CD4-positive, alpha-beta T cell treated with Interleukin-10 for 1 hour (primary cell): ENCODE measurements around the gene NEU1.

Source experiments
- DNase-seq: peaks from one replicate; pipeline ENCODE4 v3.0.0-alpha.2; 2020

The NEU1 gene

DNA sequence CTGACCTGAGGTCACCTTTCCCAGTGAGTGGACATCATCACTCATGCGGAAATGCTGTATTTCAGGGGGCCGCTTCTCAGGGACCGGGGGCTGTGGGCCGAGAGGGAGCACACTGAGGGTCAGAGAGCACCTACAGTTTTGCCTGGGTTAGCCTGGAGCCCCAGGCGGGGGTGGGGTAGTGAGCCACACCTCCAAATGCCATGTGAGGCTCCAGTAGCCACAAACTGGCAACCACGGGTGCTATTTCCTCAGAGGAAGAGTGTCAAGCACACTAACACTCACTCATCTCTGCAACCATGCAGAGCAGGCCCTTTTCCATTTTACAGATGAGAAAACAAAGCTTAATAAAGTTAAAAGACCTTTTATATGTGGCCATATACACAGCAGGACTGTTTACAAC lies 30.2 kb upstream of the NEU1 start:
- no peak for DNase-seq

DNA sequence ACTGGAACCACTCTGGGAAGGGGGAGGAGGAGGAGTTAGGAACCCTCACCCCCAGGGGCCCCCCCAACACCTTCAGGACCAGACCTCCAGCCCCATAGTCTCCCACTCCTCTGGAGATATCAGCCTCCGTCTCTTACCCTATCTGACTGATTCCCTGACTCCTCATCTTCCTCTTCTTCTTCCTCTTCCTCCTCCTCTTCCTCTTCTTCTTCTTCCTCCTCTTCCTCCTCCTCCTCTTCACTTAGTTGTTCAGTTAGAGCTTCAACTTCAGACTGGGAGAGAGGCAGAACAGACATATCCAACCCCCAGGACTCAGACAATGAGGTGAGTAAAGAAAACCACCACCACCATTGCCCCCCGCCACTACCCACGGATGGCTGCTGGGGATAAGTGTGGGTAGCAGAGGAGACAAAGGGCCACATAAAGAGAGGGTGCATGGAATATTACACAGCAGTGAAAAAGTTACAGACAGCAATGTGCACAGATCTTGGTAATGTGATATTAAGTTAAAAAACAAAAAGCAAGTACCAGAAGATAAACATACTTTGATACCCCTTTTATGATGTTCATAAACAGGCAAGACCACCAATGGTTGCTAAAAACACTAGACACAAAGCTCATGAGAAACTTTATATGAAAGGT lies 26.8 kb upstream of the NEU1 start:
- no peak for DNase-seq

DNA sequence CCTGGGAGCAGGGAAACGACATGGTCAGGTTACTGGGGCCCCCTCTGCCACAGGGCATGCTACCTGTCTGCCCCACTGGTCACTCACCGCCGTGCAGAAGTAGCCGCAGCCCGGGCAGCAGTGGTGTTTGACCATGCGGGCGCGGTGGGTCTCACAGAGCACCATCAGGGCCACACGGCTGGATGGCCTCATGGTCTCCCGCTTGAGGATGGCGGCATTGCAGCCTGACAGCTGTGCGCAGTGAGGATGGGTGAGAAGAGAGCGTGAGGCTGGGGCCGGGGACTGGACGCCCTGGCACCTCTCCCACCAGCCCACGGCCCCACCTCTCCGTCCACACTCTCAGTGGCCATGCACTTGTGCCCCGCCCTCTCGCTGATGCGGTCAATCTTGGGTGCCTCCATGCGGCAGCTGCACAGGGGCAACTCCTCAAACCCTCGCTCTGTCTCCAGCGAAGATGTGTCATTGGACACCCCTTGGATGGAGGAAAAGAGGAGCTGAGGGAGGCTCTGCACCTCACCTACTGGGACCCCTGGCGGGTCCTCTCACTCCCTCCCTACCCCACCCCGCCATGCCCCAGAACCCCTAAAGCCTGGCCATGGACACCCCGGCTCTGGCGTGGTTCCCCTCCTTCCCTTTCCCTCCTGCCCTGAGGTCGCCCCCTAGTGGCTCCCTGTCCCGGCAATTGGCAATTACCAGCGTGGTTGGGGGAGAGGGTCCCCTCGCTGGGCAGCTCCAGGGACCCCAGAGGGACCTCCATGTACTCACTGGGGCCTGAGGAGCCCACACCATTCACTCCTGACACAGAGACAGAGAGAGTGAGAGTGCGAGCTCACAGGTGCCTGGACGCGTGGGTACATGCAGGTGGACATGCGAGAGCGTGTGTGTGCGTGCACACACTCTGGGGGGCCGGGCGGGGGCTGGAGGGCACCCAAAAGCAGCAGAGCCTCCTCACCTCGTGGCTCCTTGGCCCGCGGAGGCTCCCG lies 25.9 kb upstream of the NEU1 start:
- DNase-seq, result peak; percentile 54

DNA sequence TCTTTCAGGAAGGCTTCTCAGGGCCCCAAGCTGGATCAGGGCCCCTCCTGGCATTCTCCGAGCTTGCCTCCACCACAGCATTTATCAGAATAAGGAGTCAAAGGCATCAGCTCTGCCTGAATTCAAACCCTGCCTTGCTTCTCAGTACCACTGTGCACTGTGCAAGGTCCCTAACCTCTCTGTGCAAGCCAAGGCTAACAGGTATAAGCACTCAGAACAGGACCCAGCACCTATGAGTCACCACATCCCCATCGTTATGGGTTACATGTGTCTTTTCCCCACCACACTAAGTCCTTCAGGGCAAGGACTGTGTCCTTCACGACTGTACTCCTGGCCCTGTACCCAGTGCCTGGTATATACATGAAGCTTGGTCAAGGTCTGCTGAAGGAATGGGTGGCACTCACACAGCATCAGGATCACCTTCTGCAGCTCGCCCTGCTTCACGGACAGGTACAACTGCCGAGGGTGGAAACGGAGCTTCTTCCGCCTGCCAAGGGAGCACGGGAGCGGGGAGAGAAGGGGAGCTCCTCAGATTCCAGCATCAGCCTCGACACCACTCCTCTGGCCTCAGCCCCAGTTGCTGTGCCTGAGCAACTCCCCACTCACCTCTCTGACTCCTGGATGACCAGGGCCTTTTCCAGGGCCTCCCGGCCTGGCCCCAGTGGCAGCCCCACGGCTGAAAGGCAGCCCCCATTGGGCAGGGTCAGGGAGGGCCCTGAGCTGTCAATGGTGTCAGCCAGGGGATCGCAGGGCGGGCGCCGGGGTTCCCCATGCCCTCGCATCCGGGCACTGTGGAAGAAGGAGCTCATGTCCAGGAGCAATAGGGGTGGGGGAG lies 24.8 kb upstream of the NEU1 start:
- no peak for DNase-seq

DNA sequence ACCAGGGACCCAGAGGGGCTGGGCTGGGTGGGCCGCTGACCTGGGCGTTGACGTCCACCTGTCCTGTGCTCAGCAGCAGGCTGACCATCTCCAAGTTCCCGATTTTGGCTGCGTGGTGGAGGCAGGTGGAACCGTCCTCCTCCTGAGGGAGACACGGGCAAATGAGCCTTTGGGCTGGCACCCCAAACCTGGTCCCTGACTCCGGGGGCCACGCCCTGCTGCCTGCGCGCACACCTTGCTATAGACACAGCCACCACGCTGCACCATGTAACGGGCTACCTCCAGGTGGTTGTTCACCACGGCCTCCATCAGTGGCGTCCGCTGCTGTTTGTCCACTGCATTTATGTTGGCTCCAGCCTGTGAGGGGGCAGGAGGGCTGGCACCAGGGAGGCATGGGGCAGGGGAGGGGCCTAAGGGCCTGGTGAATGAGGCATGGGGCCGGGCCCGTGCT lies 23.9 kb upstream of the NEU1 start:
- DNase-seq, result no peak

DNA sequence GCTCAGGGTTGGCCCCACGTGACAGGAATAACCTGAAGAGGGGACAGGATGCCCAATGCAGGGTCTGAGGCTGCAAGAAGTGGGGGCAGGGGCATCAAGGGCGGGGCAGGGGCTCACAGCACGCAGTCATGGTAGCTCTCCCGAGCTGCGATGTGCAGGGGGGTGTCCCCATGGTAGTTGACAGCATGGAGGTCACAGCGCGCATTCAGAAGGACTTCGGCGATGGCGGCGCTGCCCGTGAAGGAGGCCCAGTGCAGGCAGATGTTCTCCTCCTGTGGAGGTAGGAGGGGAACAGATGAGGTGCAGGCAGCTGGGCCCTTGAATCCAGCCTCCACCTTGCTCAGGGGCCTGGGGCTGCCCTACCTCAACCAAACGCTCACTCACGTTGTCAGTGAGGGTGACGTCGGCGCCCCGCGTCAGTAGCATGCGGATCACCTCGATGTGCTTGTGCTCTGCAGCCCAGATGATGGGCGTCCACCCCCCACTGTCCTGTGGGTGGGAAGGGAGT lies 22.0 kb upstream of the NEU1 start:
- DNase-seq, result no peak

DNA sequence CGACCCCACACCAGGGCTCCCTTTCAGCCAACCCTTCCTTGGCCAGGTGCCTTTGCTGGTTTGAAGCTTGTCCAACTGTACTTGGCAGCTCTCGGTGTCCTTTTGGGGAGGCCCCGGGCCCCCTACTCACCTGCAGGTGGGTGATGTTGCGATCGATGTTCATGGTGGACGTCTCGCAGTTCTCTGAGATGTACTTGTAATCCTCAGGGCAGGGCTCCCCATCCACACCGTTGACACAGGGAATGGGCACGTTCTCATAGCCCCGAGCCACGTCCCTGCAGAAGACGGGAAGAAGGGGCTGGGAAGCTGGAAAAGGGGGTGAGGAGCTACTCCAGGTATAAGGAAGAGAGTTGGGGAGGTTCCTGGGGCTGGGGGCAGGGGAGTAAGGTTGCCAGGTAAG lies 21.1 kb upstream of the NEU1 start:
- DNase-seq, result no peak

DNA sequence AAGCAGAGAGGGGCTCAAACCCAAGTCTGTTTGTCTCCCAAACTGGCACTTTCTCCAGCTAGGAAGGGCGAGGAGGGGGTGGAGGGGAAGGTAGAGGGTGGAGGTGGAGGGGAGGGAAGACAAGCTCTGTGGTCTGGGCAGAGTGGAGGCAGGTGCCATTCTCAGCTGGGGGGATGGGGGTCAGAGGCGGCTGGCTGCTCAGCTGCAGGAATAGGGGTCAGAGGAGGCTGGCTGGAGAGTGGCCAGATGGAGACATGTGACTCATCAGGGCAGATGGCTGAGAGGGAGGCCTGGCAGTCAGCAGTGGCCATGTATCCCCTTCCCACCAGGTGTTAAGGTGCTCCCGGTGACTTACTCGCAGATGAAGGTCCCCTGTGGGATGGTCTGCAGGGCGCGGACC lies 19.7 kb upstream of the NEU1 start:
- no peak for DNase-seq

DNA sequence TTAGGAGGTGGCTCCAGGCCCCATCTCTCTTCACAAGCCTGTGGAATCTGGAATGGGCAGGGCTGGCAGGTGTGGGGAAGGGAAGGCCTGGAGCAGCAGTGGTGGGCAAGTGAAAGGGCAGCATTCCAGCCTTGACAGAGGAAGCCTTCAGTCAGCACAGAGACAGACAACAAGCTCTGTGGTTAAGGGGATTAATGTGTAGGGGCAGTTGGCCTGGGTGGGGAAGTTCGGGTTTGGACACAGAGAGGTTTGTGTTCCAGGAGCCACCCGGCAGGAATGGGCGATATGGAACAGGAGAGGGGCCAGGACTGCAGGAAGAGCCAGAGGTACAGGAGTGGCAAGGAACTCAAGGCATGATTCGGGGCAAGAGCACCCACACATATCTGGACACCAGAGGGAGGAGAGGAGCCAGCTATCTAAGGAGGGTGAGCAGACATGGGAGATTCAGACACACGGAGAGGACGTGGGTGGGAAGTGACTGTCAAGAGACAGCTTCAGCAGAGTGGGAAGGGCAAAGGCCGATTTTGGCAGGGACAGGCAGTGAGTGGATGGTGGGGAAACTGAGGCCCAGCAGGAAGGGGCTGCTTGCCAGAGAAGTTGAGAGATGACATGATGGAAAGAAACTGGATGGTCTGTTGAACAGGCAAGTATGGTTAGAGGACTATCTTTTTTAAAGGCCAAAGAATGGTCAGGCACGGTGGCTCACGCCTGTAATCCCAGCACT lies 18.7 kb upstream of the NEU1 start:
- no peak for DNase-seq

DNA sequence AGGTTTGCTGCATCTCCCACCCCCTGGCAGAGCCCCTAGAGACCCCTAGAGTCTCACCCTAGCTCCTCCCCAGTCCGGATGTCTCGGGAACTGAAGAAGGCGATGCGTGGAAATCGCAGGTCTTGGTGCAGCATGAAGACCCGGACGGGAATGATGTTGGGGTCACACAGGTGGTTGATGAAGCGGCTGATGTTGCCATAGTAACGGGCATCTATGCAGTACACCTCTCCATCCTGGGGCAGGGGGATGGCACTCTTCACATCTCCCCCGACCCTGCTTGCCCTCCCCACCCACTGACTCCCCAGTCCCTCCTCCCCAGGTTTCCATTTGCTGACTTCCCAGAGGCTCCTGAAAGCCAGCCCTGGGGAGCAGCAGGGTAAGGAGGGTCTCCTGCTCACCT lies 18.0 kb upstream of the NEU1 start:
- DNase-seq, result no peak

DNA sequence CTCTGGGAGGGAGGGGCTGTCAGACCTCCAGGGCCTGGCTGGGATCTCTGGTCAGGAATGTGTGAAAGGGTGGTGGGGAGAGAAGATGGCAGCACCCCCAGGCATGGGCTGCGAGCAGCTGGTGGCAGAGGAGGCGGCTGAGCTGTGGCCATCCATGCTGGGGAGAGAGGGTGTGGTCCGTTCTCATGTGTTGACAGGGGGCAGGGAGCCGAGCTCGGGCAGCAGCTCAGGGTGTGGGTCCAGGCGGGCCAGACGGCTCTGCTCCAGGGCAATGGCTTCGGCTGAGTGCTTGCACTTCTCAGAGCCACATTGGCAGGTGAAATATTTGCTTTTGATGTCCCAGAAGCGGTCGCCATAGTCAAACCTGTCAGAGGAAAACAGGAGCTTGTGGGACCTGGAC lies 17.3 kb upstream of the NEU1 start:
- no peak for DNase-seq

DNA sequence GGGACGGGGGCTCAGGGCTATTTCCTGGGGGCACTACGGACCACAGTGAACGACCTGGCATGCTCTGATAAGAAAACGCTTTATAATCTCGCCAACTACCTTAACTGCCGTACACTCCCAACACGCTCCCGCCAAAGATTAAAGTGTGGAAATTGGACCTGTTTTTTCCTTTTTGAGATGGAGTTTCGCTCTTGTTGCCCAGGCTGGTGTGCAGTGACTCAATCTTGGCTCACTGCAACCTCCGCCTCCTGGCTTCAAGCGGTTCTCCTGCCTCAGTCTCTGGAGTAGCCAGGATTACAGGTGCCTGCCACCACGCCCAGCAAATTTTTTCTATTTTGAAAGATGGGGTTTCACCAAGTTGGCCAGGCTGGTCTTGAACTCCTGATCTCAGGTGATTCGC lies 16.5 kb upstream of the NEU1 start:
- DNase-seq, result no peak

DNA sequence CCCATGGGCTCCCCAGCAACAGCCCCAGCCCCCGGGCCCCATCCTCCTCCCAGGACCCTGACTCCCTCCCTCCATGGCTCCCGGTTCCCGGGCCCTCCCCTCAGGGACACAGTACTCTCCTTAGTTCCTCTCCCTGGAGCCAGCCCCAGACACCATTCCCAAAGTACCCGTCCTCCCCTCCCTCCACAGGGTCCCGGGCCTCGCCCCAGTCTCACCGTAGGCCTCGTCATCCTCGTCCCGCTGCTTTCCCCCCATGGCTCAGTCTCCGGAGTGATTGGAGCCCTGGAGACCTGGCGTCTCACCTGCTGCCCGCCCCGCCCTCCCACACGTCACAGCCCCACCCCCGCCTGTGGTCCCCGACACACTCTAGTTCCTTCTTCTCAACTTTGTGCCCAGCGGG lies 16.1 kb upstream of the NEU1 start, which contains the start of gene SLC44A4:
TSS of gene SLC44A4 (minus strand) at position 272 of the 400 bp plus-strand sequence. CDS start at position 255, 17 bp downstream.
- no peak for DNase-seq

DNA sequence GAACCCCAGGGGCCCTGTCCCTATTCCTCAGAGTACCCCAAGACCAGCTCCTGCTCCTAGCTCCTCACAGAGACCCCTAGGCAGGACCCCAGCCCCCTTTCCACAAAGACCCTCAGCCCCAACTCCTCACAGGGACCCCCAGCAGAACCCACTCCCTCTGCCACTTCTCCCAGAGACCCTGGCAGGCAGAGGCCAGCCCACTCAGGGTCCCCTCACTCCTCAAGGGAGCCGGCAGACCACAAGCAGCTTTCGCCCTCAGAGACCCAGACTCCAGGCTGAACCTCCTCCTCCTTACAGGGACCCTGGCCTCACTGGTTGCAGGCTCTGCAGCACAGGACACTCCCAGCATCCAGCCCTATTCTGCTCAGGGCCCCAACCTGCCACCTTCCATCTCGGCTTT lies 15.6 kb upstream of the NEU1 start:
- DNase-seq, result no peak

DNA sequence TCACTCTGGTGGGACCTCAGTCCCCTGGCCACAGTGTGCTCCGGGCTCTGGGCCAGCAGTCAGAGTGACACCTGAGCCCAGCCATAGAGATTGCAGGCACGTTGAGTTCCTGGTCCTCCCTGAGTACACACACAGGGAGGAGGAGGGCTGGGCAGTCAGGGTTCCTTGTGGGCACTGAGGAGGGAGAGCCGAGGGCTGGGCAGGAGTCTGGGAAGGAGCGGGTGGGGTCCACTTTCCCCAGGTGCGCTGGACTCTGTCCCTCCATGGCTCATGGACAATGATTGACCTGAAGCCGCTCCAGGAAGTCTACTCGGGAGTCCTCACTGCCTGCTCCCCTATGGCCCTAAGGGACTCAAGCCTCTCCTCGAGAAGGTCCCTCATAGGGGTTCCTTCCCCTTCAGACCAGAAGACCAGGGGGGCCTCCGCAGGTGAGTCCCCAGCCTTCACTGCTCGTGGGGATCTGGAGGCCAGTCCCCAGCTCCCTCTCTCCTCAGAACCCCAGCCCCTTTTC lies 15.1 kb upstream of the NEU1 start:
- DNase-seq, result no peak

DNA sequence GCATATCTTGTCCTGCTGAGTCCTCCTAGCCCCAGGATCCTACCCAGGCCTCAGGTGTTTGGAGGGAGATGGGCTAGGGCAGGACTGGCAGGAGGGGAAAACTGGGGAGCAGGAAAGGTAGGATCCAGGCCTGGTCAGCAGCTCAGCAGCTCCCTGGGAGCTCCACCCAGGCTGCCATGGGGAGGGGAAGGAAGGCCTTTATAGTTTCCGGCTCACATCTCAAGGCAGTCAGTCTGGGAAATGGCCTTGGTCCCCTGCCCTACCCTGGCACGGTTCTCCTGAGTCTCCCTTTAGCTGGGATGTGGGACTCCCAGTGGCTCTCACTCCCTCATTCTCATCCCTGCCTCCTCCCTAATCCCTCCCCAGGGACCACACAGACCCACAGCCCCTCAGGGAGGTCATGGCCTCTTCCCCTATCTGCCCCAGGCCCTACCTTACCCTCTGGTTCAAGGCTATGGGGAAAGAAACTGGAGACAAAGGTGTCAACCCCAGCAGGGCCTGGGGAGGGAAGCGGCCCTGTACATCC lies 14.6 kb upstream of the NEU1 start:
- no peak for DNase-seq

DNA sequence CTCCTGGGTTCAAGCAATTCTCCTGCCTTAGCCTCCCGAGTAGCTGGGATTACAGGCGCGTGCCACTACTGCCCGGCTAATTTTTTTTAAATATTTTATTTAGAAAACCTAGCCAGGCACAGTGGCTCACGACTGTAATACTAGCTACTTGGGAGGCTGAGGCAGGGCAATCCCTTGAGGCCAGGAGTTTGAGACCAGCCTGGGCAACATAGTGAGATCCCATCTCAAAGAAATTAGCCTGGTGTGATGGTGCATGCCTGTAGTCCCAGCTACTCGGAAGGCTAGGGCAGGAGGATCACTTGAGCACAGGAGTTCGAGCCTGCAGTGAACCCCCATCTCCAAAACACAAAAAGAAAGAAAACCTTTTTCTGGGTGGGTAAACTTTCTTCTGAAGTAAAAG lies 13.7 kb upstream of the NEU1 start:
- no peak for DNase-seq

DNA sequence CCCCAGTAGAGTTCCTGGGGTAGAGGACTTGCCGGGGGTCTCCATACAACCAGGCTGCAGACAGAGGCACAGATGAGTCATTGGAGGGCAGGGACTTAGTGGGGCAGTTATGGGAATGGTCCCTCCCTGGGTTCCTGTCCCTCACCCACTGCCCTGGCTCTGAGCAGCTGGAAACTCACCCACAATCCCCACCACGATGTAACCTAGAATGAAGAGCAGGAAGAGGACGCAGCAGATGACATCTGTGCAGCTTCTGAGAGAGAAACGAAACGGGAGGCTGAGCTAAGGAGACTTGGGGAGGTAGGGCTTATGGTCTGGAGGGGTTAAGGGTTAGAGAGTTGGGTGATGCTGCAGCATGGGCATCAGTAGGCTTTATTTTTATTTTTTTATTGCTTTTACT lies 13.3 kb upstream of the NEU1 start:
- DNase-seq, result no peak

DNA sequence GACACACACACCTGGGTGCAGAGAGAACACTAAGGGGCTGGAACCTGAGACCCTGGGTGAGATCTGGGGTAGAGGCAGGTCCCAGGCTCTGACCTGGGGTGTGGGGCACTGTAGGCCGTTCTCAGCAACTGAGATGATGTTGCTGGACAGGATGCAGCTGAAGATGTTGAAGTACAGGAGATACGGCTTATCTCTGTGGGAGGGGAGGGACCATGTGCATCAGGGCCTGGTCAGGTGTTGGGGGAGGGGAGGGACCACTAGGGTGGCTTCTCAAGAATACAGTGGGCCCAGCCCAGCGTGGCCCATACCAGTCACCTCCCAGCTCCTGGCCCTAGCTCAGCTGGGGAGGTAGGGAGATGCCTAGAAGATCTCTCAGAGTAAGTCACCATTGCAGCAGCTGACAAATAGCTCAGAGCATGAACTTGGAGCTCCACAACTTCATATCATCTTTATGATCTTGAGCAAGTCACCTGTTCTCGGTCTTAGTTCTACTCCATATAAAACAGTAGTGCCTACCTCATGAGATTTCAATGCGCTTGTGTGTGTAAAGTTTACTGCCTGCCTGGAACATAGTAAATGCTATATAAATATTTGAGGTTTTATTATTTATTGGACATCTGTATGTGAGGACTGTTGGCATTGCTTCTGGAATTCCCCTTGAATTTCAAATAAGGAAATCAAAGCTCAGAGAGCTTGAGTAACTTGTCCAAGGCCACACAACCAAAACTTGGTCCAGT lies 12.4 kb upstream of the NEU1 start:
- DNase-seq, result no peak

DNA sequence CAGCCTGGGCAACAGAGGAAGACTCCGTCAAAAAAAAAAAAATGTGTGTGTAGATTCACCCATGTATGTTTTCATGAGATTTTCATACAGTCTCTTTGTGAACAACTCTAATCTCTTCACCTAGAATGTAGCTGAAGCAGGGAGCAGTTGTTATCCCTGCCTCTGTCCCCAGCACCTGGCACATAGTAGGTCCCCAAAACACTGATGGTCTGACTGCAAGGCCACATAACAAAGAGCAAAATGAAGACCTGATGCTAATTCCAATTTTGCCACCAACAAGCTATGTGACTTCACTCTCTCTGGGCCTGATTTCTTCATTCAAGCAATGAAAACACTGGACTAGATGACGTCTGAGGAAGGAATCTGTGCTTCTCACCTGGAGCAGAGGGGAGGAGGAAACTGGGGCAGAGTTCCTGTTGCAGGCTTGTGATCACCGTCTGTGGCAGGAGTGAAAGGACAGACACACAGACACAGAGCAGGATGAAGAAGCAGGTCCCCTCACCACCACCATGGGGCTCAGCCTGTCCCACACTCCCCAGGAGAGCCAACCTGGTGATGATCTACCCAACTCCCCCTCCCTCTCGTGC lies 11.6 kb upstream of the NEU1 start:
- no peak for DNase-seq
